Endothelial cell of umbilical vein (primary cell): ENCODE data around the gene ZNF507. TPM values are rescaled to one million over a fixed set of nuclear protein-coding genes. Genes with fewer than 3 reads are reported as not detected.

Source experiments
- BruUV-seq: library from RNA; stranded (reverse); fragments of 400-500 nt; replicated peaks from 2 replicates; lab custom pipeline; 2021; lab: Mats Ljungman, UMichigan
- CTCF ChIA-PET: fragments of 300-600, 350-600 bp; sonication (Branson Sonifier 250); formaldehyde crosslinking; loops from one replicate; lab custom pipeline; 2021; ENCODE audit warnings: antibody characterized with exemption, inconsistent platforms; lab: Charles Lee
- POLR2A ChIA-PET: fragments of 300-600, 350-600 bp; sonication (Branson Sonifier 250); formaldehyde crosslinking; loops from one replicate; lab custom pipeline; 2021; ENCODE audit warnings: antibody characterized with exemption, inconsistent platforms; lab: Charles Lee
- DNase-seq: peaks from one replicate; pipeline ENCODE4 v3.0.0-alpha.2; 2011; ENCODE audit warnings: low read depth, low spot score
- FAIRE-seq: peaks from 2 replicates; lab custom pipeline; 2011; peaks lifted over from hg19 to GRCh38; lab: Jason Lieb, UNC
- H2AFZ ChIP-seq: 2 replicates; pipeline ENCODE4 v1.6.0; 2012; ENCODE audit warnings: low read depth, low read length, control low read depth, inconsistent platforms
- H3K27ac ChIP-seq: 2 replicates; pipeline ENCODE4 v1.5.1; 2011; ENCODE audit warnings: low read depth, mild to moderate bottlenecking, control low read depth, low read length, moderate library complexity; ENCODE audit not compliant: insufficient read depth
- H3K27me3 ChIP-seq, 2 experiments: 2 replicates each; pipeline versions ENCODE4 v1.6.0 to v1.6.1; 2011; ENCODE audit warnings: low read length in 2 of 2, mixed read lengths in 1 of 2; ENCODE audit not compliant: control insufficient read depth in 2 of 2, insufficient read depth in 2 of 2
- H3K36me3 ChIP-seq, 2 experiments: 2 replicates in 1 of 2; 3 replicates in 1 of 2; pipeline ENCODE4 v1.5.1; 2011; ENCODE audit warnings: low read length in 2 of 2, mild to moderate bottlenecking in 1 of 2, moderate library complexity in 1 of 2; ENCODE audit not compliant: control insufficient read depth in 2 of 2, insufficient read depth in 2 of 2; ENCODE audit errors: extremely low read depth in 1 of 2
- H3K4me1 ChIP-seq: 3 replicates; pipeline ENCODE4 v1.5.1; 2011; ENCODE audit warnings: mild to moderate bottlenecking, low read length; ENCODE audit not compliant: control insufficient read depth, insufficient read depth; ENCODE audit errors: extremely low read depth
- H3K4me2 ChIP-seq: 2 replicates; pipeline ENCODE4 v1.6.1; 2011; ENCODE audit warnings: low read length, control low read depth, mixed read lengths; ENCODE audit not compliant: insufficient read depth
- H3K4me3 ChIP-seq, 3 experiments: fragments of 200-600 bp in 1 of 3; sonication (generic), shearing (Covaris generic) in 1 of 3; replicated peaks in 1 of 3; 2 replicates each; pipeline ENCODE4 v1.5.1; 2011 to 2016; ENCODE audit warnings: control low read depth in 3 of 3, low read length in 3 of 3, mild to moderate bottlenecking in 2 of 3, inconsistent platforms in 1 of 3, low read depth in 1 of 3, moderate library complexity in 1 of 3; ENCODE audit not compliant: insufficient read depth in 1 of 3
- H3K79me2 ChIP-seq: 2 replicates; pipeline ENCODE4 v1.6.0; 2012; ENCODE audit warnings: low read length, inconsistent platforms; ENCODE audit not compliant: control insufficient read depth, insufficient read depth
- H3K9ac ChIP-seq: replicated peaks from 2 replicates; pipeline ENCODE3; 2011; ENCODE audit warnings: low read length, control low read depth; ENCODE audit not compliant: insufficient read depth; ENCODE audit errors: extremely low read depth
- H3K9me1 ChIP-seq: replicated peaks from 3 replicates; pipeline ENCODE4 v1.6.0; 2011; ENCODE audit warnings: mild to moderate bottlenecking, low read length; ENCODE audit not compliant: control insufficient read depth, insufficient read depth; ENCODE audit errors: extremely low read depth
- H3K9me3 ChIP-seq: replicated peaks from 2 replicates; pipeline ENCODE4 v1.5.1; 2012; ENCODE audit warnings: low read length, inconsistent platforms; ENCODE audit not compliant: control insufficient read depth, insufficient read depth
- H4K20me1 ChIP-seq: replicated peaks from 2 replicates; pipeline ENCODE3; 2011; ENCODE audit warnings: mild to moderate bottlenecking, low read length; ENCODE audit not compliant: control insufficient read depth, insufficient read depth; ENCODE audit errors: extremely low read depth
- CTCF ChIP-seq, 2 donors: IDR thresholded peaks; 1 replicate in 1 of 2; 2 replicates in 1 of 2; pipeline ENCODE4 v1.5.1; 2011; ENCODE audit warnings: low read length in 2 of 2, mild to moderate bottlenecking in 2 of 2, moderate library complexity in 2 of 2, control low read depth in 1 of 2, inconsistent platforms in 1 of 2, low read depth in 1 of 2; ENCODE audit not compliant: insufficient read depth in 1 of 2; ENCODE audit errors: extremely low read depth in 1 of 2
- EZH2 ChIP-seq: IDR thresholded peaks from 2 replicates; pipeline ENCODE4 v1.6.1; 2012; ENCODE audit warnings: borderline replicate concordance, low read depth, mild to moderate bottlenecking, moderate library complexity, low read length, inconsistent platforms; ENCODE audit not compliant: severe bottlenecking
- FOS ChIP-seq: IDR thresholded peaks from 2 replicates; pipeline ENCODE4 v1.6.1; 2011; ENCODE audit warnings: mild to moderate bottlenecking, low read length, moderate library complexity, borderline replicate concordance; ENCODE audit not compliant: insufficient read depth
- GATA2 ChIP-seq: IDR thresholded peaks from 2 replicates; pipeline ENCODE4 v1.7.0; 2011; ENCODE audit warnings: low read depth, mild to moderate bottlenecking, moderate library complexity, mixed read lengths, low read length; ENCODE audit not compliant: insufficient read length, insufficient read depth
- JUN ChIP-seq: IDR thresholded peaks from 2 replicates; pipeline ENCODE4 v1.6.1; 2011; ENCODE audit warnings: borderline replicate concordance, low read depth; ENCODE audit not compliant: insufficient read length, insufficient read depth
- MAX ChIP-seq: IDR thresholded peaks from 2 replicates; pipeline ENCODE4 v1.6.1; 2011; ENCODE audit not compliant: insufficient read depth, insufficient read length
- MYC ChIP-seq: IDR thresholded peaks from one replicate; pipeline ENCODE4 v1.6.1; 2011; ENCODE audit warnings: mild to moderate bottlenecking, low read depth, low read length
- POLR2A ChIP-seq: IDR thresholded peaks from 2 replicates; pipeline ENCODE4 v1.6.1; 2012; ENCODE audit warnings: low read depth, mild to moderate bottlenecking, control low read depth, low read length
- POLR2AphosphoS5 ChIP-seq: IDR thresholded peaks from 2 replicates; pipeline ENCODE4 v1.6.1; 2012; ENCODE audit warnings: low read depth, mild to moderate bottlenecking, control low read depth, low read length, moderate library complexity; ENCODE audit not compliant: insufficient read depth
- dilution Hi-C: fragments of 300-500 bp; cut with MboI; formaldehyde crosslinking; loops from one replicate; pipeline ENCODE4 v1.15.0; 2019; ENCODE audit warnings: low sequenced_read_pairs; ENCODE audit not compliant: extremely low pct_ligation_motif_present
- intact Hi-C: fragments of 100-400 bp; cut with micrococcal nuclease; formaldehyde crosslinking; loops from one replicate; pipeline ENCODE4 v1.10.0; 2022
- polyA plus RNA-seq, 4 experiments: library from polyadenylated mRNA; depleted of rRNA in 3 of 4; stranded (reverse) in 3 of 4; unstranded in 1 of 4; fragments of >200 nt; gene quantifications; 2 replicates each; pipeline versions ENCODE4 v1.2.1 to v1.2.3, GENCODE V29; 2011 to 2012; ENCODE audit warnings: missing spikeins in 1 of 4
- total RNA-seq: library from RNA; stranded (reverse); gene quantifications from 2 replicates; pipeline ENCODE4 v1.2.3, GENCODE V29; 2021

ZNF507 gene
- total and polyA plus RNA-seq, 2 donors (not counting 3 experiments of a cell fraction or from before 2014, with no cell fraction given) = 6.8 to 23.0 TPM

- H3K36me3 ChIP-seq = peaks cover 2 to 4% of the 10 kb centered on the region in 2 experiments
- H3K4me3 ChIP-seq = no peak overlapping the region
- no peak overlapping the region for H2AFZ ChIP-seq
- H3K9ac ChIP-seq = no peak overlapping the region
- H3K4me1 ChIP-seq = no peaks in the 10 kb centered on the region
- no peak overlapping the region for H3K27ac ChIP-seq
- H3K9me3 ChIP-seq = no peaks in the 10 kb centered on the region
- FAIRE-seq (no peak), DNase-seq (no peak)
- no peaks in the 10 kb centered on the region for H3K27me3 ChIP-seq
- TF ChIP-seq POLR2AphosphoS5 = no peak
- TF ChIP-seq EZH2 = no peak
- BruUV-seq = no TSS peak
- no peaks in the 10 kb centered on the region for H4K20me1 ChIP-seq
- H3K79me2 ChIP-seq = no peaks in the 10 kb centered on the region
- H3K4me2 ChIP-seq = no peak overlapping the region
- intact Hi-C loops = no loop called here
- H3K9me1 ChIP-seq = no peaks in the 10 kb centered on the region
- dilution Hi-C loops = no loop called here
- ChIA-PET CTCF (interaction anchor here (0.8 to 1.7 kb wide), 2 partner anchors 13 to 212 kb away, joined by 3 to 7 read pairs; no protein-coding TSS in a partner anchor), POLR2A (no interaction called here)
These were observed 42.4 kb downstream of the ZNF507 start for GRCh38 chr19:32387701-32388392.

- dilution Hi-C loops (no loop called here), intact Hi-C loops (no loop called here)
- FAIRE-seq (no peak), DNase-seq (no peak)
- Histone ChIP-seq H3K4me3 (no peak overlapping the region), H3K9ac (no peak overlapping the region), H3K27ac (no peak overlapping the region), H3K9me3 (no peaks in the 10 kb centered on the region), H3K4me2 (no peak overlapping the region), H3K36me3 (peaks cover 0 to 4% of the 10 kb centered on the region in 2 experiments), H3K9me1 (no peaks in the 10 kb centered on the region), H3K27me3 (no peaks in the 10 kb centered on the region), H3K4me1 (no peaks in the 10 kb centered on the region), H3K79me2 (no peaks in the 10 kb centered on the region), H2AFZ (no peak overlapping the region), H4K20me1 (no peaks in the 10 kb centered on the region)
- TF ChIP-seq POLR2A (no peak), MYC (no peak), MAX (no peak), CTCF (IDR thresholded peaks at IDR 0.05; ENCODE audit: extremely low read depth in 1 of 2, insufficient read depth in 1 of 2, low read depth in 1 of 2, low read length in 2 of 2) (no peak), GATA2 (no peak), FOS (no peak), POLR2AphosphoS5 (no peak), JUN (no peak), EZH2 (no peak)
- BruUV-seq = no TSS peak
- CTCF ChIA-PET = interaction anchor here (0.8 to 1.7 kb wide), 2 partner anchors 14 to 211 kb away, joined by 3 to 7 read pairs; no protein-coding TSS in a partner anchor
- POLR2A ChIA-PET = no interaction called here
These were observed 43.0 kb downstream of the ZNF507 start for GRCh38 chr19:32388393-32388855.
